ENCODE results near the gene ANK2.
A peak's percentile ranks its signal among the peaks of the same experiment; 100 is the strongest.

- TF ChIP-seq POLR2A (IDR thresholded peaks at IDR 0.05) = peak; percentile 16 to 17
- TF ChIP-seq CTCF (IDR thresholded peaks at IDR 0.05) = no peak
Observed at GRCh38 chr4:113300471-113300928, 251.0 kb downstream of the ANK2 start.

Measured in uterus (tissue), 2 donors.